ENCODE data around the gene YKT6.

- TF ChIP-seq, protein P1, sequence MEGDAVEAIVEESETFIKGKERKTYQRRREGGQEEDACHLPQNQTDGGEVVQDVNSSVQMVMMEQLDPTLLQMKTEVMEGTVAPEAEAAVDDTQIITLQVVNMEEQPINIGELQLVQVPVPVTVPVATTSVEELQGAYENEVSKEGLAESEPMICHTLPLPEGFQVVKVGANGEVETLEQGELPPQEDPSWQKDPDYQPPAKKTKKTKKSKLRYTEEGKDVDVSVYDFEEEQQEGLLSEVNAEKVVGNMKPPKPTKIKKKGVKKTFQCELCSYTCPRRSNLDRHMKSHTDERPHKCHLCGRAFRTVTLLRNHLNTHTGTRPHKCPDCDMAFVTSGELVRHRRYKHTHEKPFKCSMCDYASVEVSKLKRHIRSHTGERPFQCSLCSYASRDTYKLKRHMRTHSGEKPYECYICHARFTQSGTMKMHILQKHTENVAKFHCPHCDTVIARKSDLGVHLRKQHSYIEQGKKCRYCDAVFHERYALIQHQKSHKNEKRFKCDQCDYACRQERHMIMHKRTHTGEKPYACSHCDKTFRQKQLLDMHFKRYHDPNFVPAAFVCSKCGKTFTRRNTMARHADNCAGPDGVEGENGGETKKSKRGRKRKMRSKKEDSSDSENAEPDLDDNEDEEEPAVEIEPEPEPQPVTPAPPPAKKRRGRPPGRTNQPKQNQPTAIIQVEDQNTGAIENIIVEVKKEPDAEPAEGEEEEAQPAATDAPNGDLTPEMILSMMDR (IDR thresholded peaks at IDR 0.05; ENCODE audit: low read depth, low read length, poor library complexity, severe bottlenecking): no peak
- no peak for TF ChIP-seq EZH2phosphoT487 (IDR thresholded peaks at IDR 0.05; ENCODE audit: borderline replicate concordance, low read length)
Observed at GRCh38 chr7:44191171-44191570, 9.6 kb upstream of the YKT6 start.

Measured in DOHH2 (cell line).